Stimulated activated CD8-positive, alpha-beta memory T cell treated with anti-CD3 and anti-CD28 coated beads, Interleukin-15, amount 100 ng/mL, for 1 hour (primary cell): ENCODE data around the gene ADGRL2.

ENCODE experiments used
- DNase-seq: peaks from one replicate; pipeline ENCODE4 v3.0.0-alpha.2; 2020; ENCODE audit warnings: low read depth

Gene ADGRL2

DNA sequence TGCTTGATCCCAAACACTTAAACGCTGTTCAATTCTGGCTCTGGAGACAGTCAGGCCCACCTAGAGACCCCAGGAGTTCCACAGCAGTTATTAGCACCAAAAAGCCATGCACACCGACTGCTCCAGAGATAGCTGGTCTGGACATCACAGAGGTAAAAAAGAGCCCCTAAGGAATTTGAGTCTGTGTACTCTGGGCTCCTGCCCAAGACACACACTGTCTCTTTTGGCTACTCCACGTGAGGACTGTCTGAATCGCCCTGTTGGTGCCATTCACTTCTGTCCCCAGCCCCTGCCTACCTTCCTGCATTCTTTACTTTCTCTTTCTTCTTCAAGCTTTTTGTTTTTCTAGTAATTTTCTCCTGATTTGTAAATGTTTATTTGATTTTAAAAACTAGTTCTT, 197.4 kb downstream of the ADGRL2 start:
- DNase-seq: no peak

DNA sequence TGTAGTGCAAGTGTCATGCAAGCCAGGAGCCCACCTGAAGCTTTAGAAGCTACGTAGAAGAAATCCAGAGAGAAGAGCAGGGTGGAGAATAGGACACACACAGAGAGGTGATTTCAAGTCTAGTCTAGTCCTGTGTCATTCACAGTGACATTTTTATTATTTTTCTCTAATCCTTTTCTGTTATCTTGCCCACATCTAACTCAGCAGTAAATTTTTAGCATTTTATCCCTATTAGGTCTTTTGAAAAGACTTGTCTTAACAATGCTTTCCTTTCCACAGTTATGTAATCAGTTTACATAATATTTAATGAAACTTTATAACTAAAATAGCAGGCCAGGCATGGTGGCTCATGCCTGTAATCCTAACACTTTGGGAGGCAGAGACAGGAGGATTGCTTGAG, 198.6 kb downstream of the ADGRL2 start:
- DNase-seq: no peak

DNA sequence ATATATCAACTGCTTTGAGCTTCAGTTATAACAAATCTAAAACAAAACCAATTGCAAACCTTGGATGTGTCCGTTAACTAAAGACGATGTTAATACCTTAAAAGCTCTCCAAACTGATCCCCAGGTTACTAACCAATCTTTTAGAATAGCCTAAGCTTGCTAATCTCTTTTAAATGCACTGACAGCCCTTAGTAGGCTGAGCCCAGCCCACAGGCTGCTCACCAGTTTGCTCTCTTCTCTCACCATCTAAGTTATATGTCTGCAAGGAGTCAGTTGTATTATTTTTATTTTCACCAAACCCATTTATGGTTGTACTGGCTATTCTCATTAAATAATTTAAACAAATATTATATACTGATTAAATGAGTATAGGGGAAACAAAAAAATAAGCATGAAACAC, 199.5 kb downstream of the ADGRL2 start:
- DNase-seq: no peak

DNA sequence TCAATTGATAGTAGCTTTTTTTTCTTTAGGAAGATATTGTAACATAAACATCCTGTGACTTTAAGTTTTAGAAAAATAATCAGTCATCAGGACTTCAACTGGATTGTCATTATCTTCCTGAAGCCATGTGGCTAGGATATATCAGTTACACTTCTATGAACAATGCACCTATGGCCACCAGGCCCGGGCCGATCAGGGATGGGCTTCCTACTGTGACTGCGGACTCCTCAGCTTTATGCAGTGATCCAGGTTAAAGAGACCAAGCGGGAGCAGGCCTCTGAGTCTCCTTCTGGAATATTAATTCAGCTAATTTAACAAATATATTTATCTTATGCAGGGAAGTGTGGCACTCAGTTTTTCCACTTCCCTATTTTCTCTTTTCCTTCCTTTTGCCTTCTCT, 200.6 kb downstream of the ADGRL2 start:
- no peak for DNase-seq

DNA sequence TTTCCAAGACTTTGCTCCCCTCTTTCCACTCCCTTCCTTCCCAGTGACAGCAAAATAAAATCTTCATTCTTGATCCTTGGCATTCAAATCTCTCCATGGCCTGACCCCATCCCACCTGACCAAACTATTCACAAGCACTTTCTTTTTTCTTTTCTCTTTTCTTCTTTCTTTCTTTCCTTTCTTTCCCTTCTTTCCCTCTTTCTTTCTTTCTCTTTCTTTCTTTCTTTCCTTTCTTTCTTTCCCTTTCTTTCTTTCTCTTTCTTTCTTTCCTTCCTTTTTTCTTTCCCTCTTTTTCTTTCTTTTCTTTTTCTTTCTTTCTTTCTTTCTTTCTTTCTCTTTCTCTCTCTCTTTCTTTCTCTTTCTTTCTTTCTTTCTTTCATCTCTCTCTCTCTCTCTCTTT, 207.1 kb downstream of the ADGRL2 start:
- DNase-seq: no peak

DNA sequence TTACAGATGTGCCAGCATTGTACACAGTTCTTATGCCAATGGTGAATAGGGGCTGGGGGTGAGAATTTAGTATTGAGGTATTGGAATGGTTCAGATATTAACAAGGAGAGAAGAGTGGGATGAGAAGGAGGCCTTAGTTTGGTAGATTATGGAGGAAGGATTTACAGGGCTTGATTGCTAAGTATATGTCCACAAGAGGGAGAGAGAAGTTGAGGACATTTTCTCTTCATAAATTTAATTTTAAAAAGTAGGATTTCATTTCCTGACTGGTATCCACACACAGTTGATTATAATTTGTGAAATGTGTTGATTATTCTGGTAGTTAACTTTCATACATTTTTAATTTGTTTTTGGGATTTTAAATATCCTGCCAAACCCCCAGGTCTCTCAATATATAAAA, 213.0 kb downstream of the ADGRL2 start:
- DNase-seq: no peak

- no peak for DNase-seq
Measured at GRCh38 chr1:82015444-82015843, 214.7 kb downstream of the ADGRL2 start.

- no peak for DNase-seq
Measured at GRCh38 chr1:82018319-82018718, 217.6 kb downstream of the ADGRL2 start.

DNA sequence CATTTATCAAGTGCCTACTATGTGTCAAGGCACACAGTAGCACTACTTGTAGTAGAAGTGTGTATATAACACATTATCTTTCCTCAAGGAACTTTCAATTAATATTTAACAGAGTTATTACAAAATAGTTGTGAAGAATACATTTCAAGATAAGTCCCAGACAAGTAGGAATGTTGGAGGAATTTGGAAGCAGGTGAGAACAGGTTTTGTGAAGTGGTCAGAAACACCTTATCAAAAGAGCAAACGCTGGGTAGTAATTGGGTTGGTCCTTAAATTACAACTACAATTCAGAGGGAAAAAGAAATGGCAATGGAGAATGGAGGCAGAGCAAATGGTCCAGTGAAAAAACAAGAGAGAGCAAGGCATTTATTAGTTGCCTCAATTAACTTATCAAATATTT, 218.8 kb downstream of the ADGRL2 start:
- no peak for DNase-seq

DNA sequence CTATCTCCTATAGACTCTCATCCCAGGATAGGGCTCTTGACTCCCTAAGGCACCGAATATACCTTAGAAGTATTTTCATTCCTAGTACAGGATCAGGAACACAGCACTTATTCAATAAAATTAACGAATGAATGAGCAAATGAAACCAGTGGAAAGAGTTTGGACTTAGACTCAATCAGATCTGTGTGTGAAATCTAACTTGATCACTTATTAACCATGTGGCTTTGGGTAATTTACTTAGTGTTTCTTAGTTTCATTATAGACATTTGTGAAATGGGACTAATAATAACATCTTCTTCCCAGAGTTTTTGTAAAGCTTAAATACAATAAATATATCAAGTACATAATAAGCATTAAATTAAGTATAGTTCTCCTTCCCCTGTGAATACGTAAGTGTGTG, 230.1 kb downstream of the ADGRL2 start:
- no peak for DNase-seq

- no peak for DNase-seq
Measured at GRCh38 chr1:82032068-82032467, 231.3 kb downstream of the ADGRL2 start.

DNA sequence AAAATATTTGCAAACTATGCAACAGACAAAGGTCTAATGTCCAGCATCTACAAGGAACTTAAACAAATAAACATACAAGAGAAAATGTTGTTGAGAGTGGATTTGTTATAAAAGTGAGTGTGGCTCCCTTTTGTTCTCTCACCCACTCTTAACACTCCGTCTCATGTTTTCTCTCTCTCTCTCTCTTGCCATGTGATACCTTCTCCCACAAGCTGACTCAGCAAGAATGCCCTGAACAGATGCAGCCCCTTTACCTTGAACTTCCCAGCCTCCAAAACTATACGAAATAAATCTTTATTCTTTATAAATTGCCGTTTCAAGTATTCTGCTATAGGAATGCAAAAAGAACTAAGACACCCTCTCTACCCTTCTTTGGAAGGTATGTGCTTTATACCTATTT, 234.1 kb downstream of the ADGRL2 start:
- DNase-seq: no peak
